Thymus (tissue), 14 donors: ENCODE measurements around the gene EML4. TPM values are rescaled to one million over a fixed set of nuclear protein-coding genes. Genes with fewer than 3 reads are reported as not detected.
"Not testable (repeated sequence)": the region's sequence is repeated elsewhere in the genome, so short reads cannot be mapped to it uniquely, and the experiment has no call there.

Source experiments
- DNase-seq, 9 donors: peaks; one replicate each; pipeline ENCODE4 v3.0.0-alpha.2; 2013; ENCODE audit warnings: low spot score in 9 of 9, low read depth in 6 of 9, missing footprints in 1 of 9
- H3K27ac ChIP-seq, 2 donors: one replicate each; pipeline ENCODE4 v1.5.1; 2013; ENCODE audit warnings: control low read depth in 1 of 2, low read depth in 1 of 2, low read length in 1 of 2, mild to moderate bottlenecking in 1 of 2, moderate library complexity in 1 of 2
- H3K27me3 ChIP-seq, 2 donors: one replicate each; pipeline ENCODE4 v1.5.1; 2013; ENCODE audit warnings: low read length in 1 of 2; ENCODE audit not compliant: control insufficient read depth in 2 of 2, insufficient read depth in 1 of 2
- H3K36me3 ChIP-seq, 2 donors: one replicate each; pipeline ENCODE4 v1.5.1; 2013; ENCODE audit warnings: low read length in 1 of 2, mild to moderate bottlenecking in 1 of 2, moderate library complexity in 1 of 2; ENCODE audit not compliant: control insufficient read depth in 2 of 2, insufficient read depth in 2 of 2
- H3K4me1 ChIP-seq, 2 donors: one replicate each; pipeline ENCODE4 v1.5.1; 2013; ENCODE audit warnings: low read length in 2 of 2; ENCODE audit not compliant: control insufficient read depth in 2 of 2, insufficient read depth in 2 of 2
- H3K4me3 ChIP-seq, 2 donors: one replicate each; pipeline ENCODE4 v1.5.1; 2013; ENCODE audit warnings: low read length in 2 of 2, control low read depth in 1 of 2, mild to moderate bottlenecking in 1 of 2
- H3K9me3 ChIP-seq, 2 donors: one replicate each; pipeline ENCODE4 v1.5.1; 2013; ENCODE audit warnings: low read length in 1 of 2, mild to moderate bottlenecking in 1 of 2; ENCODE audit not compliant: control insufficient read depth in 2 of 2, insufficient read depth in 1 of 2
- WGBS: extraction: QIAGEN DNeasy Blood & Tissue Kit; methylation state at CpG from one replicate; pipeline ENCODE4 v1.1.7; 2013; 5-methylcytosine and 5-hydroxymethylcytosine counted together
- long read RNA-seq, 10 donors: transcript quantifications; one replicate each; lab custom pipeline, GENCODE V29; 2026
- polyA plus RNA-seq: library from polyadenylated mRNA; stranded (reverse); fragments of 200-250 nt; gene quantifications from one replicate; pipeline ENCODE4 v1.2.3, GENCODE V29; 2013
- total RNA-seq: library from RNA; stranded (reverse); fragments of 120-200 nt; gene quantifications from one replicate; pipeline ENCODE4 v1.2.4, GENCODE V29; 2013
- donor health status: healthy.

Gene EML4
- total RNA-seq (28.5 TPM), polyA plus RNA-seq (23.5 TPM)
- long read RNA-seq, donor 1, full-length matches to known transcripts, result 1 of 1 reads
- long read RNA-seq, donor 1, partial matches to known transcripts, result 0 of 1 reads
- long read RNA-seq, donor 1, other reads (novel, unspliced or antisense), result 0 of 1 reads
- long read RNA-seq, donor 2, full-length matches to known transcripts, result 15 of 62 reads
- long read RNA-seq, donor 2, partial matches to known transcripts, result 47 of 62 reads
- long read RNA-seq, donor 2, other reads (novel, unspliced or antisense), result 0 of 62 reads
- long read RNA-seq, donor 3, full-length matches to known transcripts, result 5 of 19 reads
- long read RNA-seq, donor 3, partial matches to known transcripts, result 14 of 19 reads
- long read RNA-seq, donor 3, other reads (novel, unspliced or antisense), result 0 of 19 reads
- long read RNA-seq, donor 4, full-length matches to known transcripts, result 2 of 2 reads
- long read RNA-seq, donor 4, partial matches to known transcripts, result 0 of 2 reads
- long read RNA-seq, donor 4, other reads (novel, unspliced or antisense), result 0 of 2 reads
- long read RNA-seq, donor 5, full-length matches to known transcripts, result 13 of 423 reads
- long read RNA-seq, donor 5, partial matches to known transcripts, result 96 of 423 reads
- long read RNA-seq, donor 5, other reads (novel, unspliced or antisense), result 314 of 423 reads
- long read RNA-seq, donor 6, full-length matches to known transcripts, result 8 of 8 reads
- long read RNA-seq, donor 6, partial matches to known transcripts, result 0 of 8 reads
- long read RNA-seq, donor 6, other reads (novel, unspliced or antisense), result 0 of 8 reads
- long read RNA-seq, donor 7, full-length matches to known transcripts, result 3 of 3 reads
- long read RNA-seq, donor 7, partial matches to known transcripts, result 0 of 3 reads
- long read RNA-seq, donor 7, other reads (novel, unspliced or antisense), result 0 of 3 reads
- long read RNA-seq, donor 8, partial matches to known transcripts, result 0 of 2 reads
- long read RNA-seq, donor 8, other reads (novel, unspliced or antisense), result 0 of 2 reads
- long read RNA-seq, donor 9, full-length matches to known transcripts, result 5 of 5 reads
- long read RNA-seq, donor 9, partial matches to known transcripts, result 0 of 5 reads
- long read RNA-seq, donor 9, other reads (novel, unspliced or antisense), result 0 of 5 reads
- long read RNA-seq, donor 10, transcript EML4-205 (4 exons, 962 nt), result major isoform, 7 of 12 reads
- long read RNA-seq, donor 10, partial matches to known transcripts, result 5 of 12 reads
- long read RNA-seq, donor 10, other reads (novel, unspliced or antisense), result 0 of 12 reads

- Histone ChIP-seq H3K36me3 (no peaks in the 10 kb centered on the region), H3K27me3 (no peaks in the 10 kb centered on the region), H3K4me3 (peak within 1 kb of the TSS; percentile 82 to 87), H3K27ac (peak within 1 kb of the TSS; percentile 71 to 93), H3K9me3 (no peaks in the 10 kb centered on the region), H3K4me1 (peaks cover 19 to 20% of the 10 kb centered on the region in 2 donors)
- under 1% methylated on average over 88 of the region's 88 CpGs for WGBS
- peak; percentile 44 to 92 (median 81) for DNase-seq
Observed at GRCh38 chr2:42169100-42169873, at the start of gene EML4. EML4 (plus strand) TSS chr2:42169353; CDS start chr2:42169612, 259 bp downstream.

- no peak for DNase-seq
- no peak overlapping the region for H3K4me3 ChIP-seq
- no peaks in the 10 kb centered on the region for H3K27me3 ChIP-seq
- H3K27ac ChIP-seq, result peak overlapping the region in 1 of 2 donors; percentile 42
- H3K36me3 ChIP-seq, result no peaks in the 10 kb centered on the region
- peaks cover 27 to 39% of the 10 kb centered on the region in 2 donors for H3K4me1 ChIP-seq
- peaks cover 0 to 10% of the 10 kb centered on the region in 2 donors for H3K9me3 ChIP-seq
Observed at GRCh38 chr2:42123426-42123825, 45.7 kb upstream of the EML4 start.

- H3K4me1 ChIP-seq, result peaks cover 35 to 47% of the 10 kb centered on the region in 2 donors
- no peaks in the 10 kb centered on the region for H3K27me3 ChIP-seq
- no peaks in the 10 kb centered on the region for H3K36me3 ChIP-seq
- H3K27ac ChIP-seq, result no peak overlapping the region
- DNase-seq, result peak in 1 of 9 donors; percentile 66
- peaks cover 0 to 10% of the 10 kb centered on the region in 2 donors for H3K9me3 ChIP-seq
- no peak overlapping the region for H3K4me3 ChIP-seq
- 16% methylated on average over 6 of the region's 6 CpGs for WGBS
Observed at GRCh38 chr2:42124011-42124785, 45.0 kb upstream of the EML4 start.

- 85% methylated on average over 10 of the region's 10 CpGs for WGBS
- no peaks in the 10 kb centered on the region for H3K36me3 ChIP-seq
- no peak overlapping the region for H3K4me3 ChIP-seq
- H3K27me3 ChIP-seq, result no peaks in the 10 kb centered on the region
- no peak overlapping the region for H3K27ac ChIP-seq
- H3K9me3 ChIP-seq, result peaks cover 0 to 10% of the 10 kb centered on the region in 2 donors
- no peak for DNase-seq
- H3K4me1 ChIP-seq, result peaks cover 40 to 59% of the 10 kb centered on the region in 2 donors
Observed at GRCh38 chr2:42125841-42126594, 43.1 kb upstream of the EML4 start.

- not testable (repeated sequence) for H3K4me3 ChIP-seq, H3K9me3 ChIP-seq, H3K36me3 ChIP-seq, DNase-seq, H3K27me3 ChIP-seq
- WGBS, result 88% methylated on average over 10 of the region's 10 CpGs
- Histone ChIP-seq H3K27ac (peak overlapping the region in 1 of 2 donors; percentile 78), H3K4me1 (peaks cover 42 to 63% of the 10 kb centered on the region in 2 donors)
Observed at GRCh38 chr2:42126873-42127272, 42.3 kb upstream of the EML4 start.

- whole genome bisulfite sequencing, result 23% methylated on average over 5 of the region's 5 CpGs
- Histone ChIP-seq H3K4me1 (peaks cover 50 to 71% of the 10 kb centered on the region in 2 donors), H3K4me3 (no peak overlapping the region), H3K9me3 (peaks cover 0 to under 1% of the 10 kb centered on the region in 2 donors), H3K36me3 (no peaks in the 10 kb centered on the region), H3K27me3 (no peaks in the 10 kb centered on the region), H3K27ac (peak overlapping the region; percentile 68 to 78)
- DNase-seq, result peak in 2 of 9 donors; percentile 56 to 74
Observed at GRCh38 chr2:42127425-42128424, 41.4 kb upstream of the EML4 start.
